IPS DF 4.7 (cell line): ENCODE data around the gene CDK4.

Experiments used
- DNase-seq: peaks from one replicate; pipeline ENCODE4 v3.0.0-alpha.2; 2013; ENCODE audit warnings: low spot score; ENCODE audit errors: extremely low read depth

The CDK4 gene

DNA sequence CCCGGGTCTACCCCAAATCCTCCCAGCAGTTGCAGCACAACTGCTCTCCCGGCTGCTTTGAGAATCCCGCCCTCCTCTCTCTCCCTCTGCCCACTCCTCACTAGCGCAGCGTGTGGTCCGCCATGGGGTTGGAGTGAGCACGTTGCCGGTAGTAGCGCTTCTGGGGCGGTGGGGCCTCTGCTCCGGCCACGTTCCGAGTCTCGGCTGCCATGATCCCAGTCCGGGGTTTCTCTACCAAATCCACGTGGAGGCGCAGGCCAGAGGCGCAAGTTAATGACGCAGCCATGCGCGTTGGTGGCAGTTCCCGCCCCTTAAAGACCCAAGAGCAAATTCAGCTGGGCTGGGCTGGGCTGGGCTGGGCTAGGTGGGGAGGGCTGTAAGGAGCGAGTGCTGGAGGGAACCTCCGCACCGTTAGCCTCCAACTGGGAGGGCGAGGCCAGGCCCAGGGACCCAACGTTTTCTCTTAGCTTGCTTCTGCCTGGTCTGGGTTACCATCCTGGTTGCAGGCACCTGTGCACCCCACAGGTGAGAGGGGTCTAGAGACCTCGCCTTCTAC is 19.8 kb upstream of the CDK4 start, which contains the start of gene METTL1:
METTL1 (minus strand) TSS at position 233 of the 556 bp plus-strand sequence; CDS start at position 211, 22 bp downstream.
- DNase-seq = peak; percentile 92

DNA sequence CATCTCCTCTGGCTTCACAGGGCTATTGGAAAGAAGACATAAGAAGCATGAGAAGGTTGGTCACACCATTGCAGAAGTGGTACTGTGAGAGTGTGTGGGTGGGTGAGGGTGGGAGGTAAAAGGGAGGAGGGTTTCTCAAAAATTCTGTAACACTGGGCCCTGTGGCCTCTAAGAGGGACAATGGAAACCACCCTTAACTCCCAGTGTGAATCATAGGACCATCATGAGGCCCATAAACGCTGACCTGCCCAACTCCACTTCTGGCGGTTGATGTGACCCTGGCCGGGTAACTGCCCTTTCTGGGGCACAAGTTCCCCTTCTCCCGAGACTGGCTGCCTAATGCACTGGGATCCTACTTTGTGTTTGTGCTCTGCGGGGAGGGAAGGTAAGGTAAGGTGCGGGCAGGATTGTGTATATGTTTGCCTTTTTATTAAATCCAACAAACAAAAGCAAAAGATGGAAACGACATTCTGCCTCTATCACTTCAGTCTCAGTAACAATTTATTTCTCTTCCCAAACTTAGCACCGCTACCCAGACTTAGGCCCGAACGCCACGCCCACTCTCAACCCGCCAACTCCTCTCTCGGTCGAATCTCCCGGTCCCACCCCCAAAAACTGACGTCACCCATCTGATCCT is 19.2 kb upstream of the CDK4 start:
- peak; percentile 90 for DNase-seq

DNA sequence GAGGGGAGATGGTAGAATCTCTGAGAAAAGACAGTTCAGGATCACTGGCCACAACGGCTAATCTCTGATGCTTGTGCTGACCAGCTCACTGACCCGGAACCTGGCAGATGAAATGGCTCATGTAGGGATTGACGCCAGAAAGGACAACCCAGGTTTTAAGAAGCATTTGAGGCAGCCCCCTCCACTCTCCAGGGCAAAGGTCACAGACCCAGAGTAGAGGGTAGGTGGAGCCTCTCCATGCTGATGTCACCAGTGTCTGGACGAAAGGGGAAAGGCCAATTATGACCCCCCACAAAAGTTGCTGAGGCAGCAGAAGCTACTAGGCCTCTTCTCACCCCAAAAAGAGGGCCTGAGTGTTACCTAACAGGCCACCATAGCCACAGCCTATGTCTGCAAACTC is 18.6 kb upstream of the CDK4 start:
- DNase-seq = no peak

DNA sequence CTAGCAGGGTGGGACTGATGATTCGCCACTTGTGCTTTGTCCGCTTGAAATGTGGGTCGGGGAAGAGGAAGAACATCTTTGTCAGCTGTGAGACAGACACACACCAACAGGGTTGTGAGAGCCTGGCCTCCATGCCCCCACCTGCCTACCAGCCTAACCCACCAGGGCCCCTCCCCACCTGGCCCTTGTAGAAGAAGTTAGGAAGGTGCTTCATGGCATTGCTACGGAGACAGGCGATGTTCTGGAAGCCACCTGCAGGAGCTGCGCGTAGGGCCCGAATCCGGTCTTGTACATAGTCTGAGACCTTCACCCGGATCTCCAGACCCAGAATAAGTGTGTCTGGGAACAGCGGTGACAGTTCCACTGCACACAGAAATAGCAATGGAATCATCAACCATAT is 17.5 kb upstream of the CDK4 start:
- DNase-seq = no peak

DNA sequence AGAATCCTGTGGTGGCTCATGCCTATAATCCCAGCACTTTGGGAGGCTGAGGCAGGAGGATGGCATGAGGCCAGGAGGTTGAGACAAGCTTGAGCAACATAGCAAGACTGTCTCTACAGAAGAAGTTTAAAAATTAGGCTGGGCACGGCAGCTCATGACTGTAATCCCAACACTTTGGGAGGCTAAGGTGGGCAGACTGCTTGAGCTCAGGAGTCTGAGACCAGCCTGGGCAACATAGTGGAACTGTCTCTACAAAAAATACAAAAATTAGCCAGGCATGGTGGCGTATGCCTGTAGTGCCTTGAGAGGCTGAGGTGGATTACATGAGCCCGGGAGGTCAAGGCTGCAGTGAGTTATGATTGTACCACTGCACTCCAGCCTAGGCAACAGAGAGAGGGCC is 15.8 kb upstream of the CDK4 start:
- DNase-seq = no peak

DNA sequence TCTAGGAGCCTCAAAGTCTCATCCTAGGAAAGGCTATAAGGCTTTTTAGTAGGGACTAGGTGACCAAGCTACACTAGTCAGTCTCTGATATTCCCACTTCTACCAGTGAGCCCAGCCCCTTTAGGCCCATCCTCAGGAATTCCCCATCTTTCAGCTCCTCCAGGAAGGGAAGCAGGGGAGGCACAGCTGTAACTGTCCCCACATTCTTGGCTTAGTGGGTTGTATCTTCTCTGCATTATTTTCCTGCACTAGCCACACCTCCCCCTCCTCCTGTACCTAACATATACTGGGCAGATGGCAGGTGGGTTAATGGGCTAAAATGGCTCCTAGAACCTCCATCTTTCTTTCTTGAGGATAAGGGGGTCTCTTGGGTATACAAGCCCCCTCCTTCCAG is 15.2 kb upstream of the CDK4 start:
- no peak for DNase-seq

DNA sequence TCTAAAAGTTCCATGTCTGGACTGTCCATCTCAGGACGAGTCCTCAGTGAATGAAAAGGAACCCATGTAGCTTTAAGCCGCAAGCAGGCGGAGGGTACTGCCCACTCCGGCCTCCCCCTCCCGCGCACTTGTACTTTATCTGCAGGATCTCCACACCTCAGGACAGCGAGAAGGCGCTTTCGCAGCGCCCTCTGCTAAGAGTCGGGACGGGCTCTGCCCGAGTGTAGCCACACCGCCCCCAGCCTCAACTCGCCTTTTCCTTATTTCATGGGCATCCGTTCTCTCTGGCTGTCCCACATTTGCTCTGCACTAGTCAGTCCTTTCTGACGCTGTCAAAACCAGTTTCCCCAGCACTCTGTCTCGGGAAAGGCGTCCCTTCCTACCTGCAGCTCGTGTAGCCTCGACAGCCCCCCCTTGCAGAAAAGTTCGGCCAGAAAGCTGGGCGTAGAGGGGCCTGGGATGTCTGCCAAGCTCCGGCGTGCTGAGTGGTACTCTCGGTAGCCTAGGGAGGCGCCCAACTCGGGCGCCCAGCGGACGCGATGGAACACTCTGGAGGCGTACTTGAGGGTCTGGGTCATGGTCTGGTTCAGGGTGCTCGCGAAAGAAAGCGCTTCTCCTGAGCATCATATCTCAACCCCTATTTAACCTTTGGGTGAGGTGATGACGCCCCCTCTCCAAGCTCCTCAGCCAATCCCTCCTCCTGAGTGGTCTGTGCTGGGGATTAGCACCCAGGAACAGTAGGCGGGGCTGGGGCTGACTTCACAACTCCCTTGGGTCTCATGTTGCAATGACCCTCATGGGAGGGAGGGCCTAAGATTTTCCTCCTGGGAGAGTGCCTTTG is 14.6 kb upstream of the CDK4 start, which contains the start of gene CYP27B1:
CYP27B1 (minus strand) TSS at position 615 of the 841 bp plus-strand sequence; CDS start at position 578, 37 bp downstream.
- no peak for DNase-seq

DNA sequence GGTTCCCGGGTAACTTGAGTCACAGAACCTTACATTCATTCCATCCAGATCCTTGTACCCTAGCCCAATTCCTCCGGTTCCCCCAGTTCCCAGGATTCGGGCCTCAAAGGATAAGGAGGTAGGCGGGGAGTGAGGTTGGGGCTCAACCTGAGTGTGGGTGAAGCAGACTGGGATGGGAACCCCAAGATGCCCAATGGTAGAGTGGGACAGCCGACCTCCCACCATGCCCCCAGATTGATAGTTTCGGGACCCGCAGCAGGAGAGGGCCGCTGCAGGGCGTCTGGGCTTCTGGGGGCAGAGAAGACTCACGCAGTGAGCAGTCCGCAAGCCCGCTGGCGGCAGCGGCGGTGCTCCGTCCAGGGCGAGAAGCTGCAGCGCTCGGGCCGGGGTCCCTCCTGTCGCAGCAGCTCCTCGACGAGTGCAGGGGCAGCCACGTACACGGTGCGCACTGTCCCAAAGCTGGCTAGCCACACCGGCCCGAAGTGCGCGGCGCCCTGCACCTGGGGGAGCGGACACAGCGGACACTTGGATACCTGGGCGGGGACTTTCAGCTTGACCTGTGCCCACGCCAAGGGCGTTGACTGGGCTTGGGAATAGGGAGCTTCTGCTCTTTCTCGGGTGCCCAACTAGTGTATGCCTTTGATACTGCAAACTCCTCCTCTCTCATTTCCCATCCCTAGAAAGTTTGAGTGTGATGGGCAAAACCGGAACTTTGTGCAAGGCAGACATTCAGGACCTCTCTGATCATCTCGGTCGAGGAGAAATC is 13.8 kb upstream of the CDK4 start:
- DNase-seq = no peak

DNA sequence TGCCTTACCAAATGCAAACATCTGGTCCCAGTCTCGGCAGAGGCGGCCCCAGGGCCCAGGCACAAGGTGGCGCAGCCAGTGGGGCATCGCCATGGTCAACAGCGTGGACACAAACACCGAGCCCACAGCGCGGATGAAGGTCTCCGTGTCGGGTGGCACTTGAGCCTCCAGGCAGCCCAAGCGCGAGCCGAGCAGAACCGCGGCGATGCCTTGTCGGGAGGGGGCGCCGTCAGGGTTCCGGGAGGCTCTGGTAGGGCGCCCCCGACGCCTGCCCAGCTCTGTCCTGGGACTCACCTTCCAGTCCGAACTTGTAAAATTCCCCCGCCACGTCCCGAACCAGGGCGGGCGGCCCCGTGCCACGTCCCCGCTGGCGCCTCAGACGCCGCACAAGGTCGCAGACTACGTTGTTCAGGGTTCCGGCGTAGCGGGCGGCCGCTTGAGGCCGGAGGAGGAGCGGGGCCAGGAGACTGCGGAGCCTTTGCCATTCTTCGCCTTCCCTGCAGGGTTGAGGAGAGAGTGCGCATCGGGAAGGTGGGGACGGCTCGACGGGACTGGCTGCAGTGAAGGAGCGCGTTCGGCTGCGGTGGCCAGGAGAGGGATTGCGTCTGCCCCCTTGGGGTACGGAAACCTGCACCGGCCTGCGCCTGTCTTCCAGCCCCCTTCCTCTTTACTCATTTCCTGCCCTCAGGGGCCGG is 13.0 kb upstream of the CDK4 start:
- no peak for DNase-seq

DNA sequence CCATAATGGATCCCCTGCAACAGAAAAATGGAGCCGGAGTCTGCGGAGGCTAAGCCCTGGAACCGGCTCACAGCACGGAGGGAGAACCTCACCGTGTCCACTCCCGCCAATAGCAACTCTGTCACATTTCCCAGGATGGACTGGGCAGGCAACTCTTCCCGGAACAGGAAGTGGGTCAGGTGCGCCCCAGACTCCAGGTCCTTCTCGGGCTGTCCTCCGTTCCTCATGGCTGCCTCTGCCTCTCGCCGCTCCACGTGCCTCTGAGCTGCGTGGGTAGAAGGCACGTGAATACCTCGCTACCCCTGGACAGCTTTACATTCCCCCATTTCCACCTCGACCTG is 12.5 kb upstream of the CDK4 start:
- DNase-seq = no peak

DNA sequence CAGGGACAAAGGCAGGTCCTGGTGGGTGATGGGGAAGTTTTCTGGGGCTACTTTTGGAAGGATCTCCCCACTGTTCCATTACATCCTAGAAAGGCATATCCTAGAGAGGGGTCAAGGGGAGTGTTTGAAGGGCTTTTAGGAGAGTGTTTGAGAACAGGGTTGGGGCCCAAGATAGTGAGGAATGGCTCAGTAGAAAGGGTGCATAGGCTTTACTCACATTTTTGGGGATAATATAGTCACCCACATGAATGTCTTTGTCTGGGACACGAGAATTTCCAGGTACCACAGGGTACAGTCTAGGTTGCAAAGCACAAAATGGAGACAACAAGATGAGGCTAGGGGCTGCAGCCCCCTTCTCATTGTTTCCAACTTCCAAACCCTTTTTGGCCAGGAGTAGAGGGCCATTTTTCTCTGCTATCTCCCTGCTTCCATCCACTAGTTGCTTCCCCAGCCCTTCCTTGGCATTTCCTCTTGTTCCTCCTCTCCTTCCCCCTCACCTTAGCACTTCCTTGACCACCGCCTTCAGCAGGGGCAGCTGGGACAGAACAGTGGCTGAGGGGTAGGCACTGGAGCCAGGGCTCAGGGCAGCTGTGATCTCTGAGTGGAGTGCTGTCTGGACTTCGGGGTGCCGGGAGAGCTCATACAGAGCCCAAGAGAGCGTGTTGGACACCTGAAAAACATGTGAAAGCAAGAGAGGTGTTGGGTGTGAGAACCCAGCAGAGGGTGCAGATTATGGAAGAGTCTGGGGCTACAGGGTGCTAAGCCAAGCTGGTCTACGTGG is 12.0 kb upstream of the CDK4 start:
- no peak for DNase-seq

DNA sequence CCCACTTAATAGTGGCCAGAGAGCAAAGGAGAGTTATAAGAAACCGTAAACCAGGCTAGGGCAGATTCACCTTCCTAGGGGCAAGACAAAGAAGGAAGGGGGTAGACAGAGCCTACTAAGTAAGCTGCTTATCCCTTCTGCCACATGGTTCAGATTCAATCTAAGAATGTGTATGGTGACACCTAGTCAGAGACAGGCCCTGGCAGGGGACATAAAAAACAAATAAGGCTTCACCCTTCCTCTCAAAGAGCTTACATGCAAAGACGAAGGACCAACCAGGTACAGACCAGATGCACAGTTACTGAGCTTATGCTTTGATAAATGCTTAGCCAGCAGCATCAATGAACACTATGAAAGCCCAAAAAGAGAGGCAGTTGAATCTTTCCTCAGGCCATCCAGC is 10.4 kb upstream of the CDK4 start:
- DNase-seq = no peak

DNA sequence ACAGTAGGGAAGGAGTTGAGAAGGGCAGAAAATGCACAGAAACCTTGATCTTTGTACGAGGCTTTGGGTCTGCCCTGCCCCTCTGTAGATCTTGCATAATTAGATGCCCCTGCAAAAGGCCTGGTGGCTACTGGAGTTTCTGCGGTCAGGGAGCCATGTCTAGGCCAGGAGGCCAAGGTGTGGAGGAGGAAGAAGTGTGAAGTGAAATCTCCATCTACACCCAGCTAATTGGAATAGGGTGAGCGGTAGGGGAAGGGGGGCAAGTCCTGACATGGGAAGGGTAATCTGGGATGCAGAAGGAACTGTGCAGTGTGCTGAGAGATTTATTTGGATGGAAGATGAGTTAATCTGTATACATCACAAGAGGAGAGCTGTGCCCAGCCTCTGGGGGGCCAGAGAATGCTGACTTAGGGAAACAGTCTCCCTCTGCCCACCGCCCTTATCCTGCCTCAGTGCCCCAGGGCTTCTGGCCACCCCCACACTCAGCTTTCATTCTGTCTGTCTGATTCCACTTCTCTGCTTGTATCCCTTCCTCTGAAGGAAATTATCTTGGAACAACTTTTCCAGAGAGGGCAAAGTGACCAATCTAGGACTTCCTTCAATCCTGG is 9.4 kb upstream of the CDK4 start:
- DNase-seq = no peak

DNA sequence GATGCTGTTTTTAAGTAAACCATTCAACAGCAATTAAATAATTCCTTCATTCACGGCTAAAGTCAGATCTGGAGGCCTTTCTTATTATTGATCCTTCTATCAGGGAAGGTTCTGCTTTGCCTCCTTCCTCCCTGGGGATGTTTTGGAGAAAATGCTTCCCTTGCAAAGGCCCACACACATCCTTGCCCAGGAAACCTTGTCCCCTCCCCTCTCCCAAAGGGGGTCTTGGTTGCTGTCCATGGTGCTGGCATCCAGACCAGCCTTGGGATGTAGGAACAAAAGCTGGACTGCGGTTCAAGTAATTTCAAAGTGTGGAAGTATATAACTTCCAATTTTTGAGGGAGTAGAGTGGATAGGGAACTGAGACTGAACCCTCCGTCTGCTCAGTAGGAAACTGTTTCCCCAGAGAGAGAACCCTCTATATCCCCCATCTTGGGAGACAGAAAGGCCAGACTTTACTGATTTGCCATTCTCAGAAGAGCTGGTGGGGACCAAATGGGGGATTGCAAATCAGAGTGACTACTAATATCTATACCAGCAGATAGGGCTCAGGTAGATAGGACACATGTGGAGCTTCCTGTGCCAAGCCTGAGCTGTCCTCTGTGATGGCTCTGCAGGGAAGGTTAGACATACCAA is 8.4 kb upstream of the CDK4 start:
- DNase-seq = no peak

DNA sequence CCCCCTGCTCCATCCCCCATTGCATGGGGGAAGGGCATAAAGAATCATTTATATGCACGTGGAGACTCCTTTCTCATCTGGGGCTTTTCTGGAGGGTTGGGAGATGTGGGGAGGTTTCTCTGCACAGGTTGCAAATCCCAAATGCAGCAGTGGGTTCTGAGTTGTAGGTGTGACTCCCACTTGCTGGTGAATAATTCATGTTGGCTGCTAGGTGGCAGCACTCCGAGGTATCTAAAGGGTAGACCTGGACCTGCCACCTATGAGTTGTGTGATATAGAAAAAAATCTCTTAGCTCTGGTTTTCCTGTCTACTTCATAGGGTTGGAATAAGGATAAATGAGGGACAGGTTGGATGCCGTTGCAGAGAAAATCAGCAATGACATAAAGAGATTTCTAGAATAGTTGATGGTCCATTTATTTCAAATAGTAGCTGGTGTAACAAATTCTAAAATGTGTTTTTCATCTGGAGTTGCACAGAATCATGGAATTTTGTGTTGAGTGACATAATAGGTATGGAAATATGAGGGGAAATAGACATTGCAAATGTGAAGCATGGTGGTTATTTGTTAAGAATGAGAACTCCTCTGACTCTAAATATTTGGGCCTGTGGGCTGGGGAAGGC is 7.4 kb upstream of the CDK4 start:
- no peak for DNase-seq

DNA sequence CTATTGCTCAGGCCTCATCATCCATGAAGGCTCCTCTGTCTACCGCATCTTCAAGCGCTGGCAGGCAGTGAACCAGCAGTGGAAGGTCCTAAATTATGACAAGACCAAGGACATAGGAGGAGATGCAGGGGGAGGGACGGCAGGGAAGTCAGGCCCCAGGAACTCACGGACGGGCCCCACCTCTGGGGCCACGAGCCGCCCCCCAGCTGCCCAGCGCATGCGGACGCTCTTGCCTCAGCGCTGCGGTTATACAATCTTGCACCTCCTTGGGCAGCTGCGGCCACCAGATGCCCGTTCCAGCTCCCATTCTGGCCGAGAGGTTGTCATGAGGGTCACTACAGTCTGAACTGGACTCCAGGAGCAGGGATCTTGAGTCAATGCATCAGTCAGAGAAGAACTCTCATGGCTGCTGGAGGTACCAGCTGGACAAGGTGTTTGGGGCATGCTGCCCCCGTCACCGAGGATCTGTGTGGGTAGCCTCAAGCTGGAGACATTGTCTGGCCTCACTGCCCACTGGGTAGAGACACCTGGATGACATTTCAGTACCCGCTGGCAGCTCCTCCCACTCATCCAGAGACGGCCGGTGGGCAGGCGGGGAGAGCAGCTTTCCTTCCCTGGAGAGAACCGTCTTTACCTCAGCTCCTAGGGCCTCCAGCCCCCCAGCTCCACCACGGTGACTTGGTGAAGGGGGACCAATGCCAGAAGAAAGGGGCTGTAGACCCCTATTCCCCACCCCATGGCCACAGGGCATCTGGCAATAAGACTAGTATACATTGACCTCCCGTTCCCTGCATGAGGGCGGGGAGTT is 6.6 kb upstream of the CDK4 start:
- DNase-seq = no peak

DNA sequence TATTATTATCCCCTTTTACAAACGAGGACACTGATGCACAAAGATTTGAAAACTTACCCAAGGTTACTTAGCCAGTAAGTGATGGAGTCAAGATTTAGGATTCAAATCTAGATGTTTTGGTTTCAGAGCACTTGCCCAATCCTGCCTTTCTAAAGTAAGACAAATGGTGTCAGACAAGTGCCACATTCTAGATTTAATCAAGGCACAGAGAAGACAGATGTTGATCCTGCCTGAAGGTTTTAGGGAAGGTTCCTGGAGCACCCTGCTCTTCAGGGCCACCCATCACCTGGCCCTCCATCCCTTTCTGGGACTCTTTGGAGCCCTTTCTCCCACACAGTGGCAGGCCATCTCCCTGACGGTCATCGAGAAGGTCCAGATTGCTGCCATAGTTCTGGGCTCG is 5.7 kb upstream of the CDK4 start:
- no peak for DNase-seq
